Measurements from ENCODE around the gene BTNL3.

Gene BTNL3

DNA sequence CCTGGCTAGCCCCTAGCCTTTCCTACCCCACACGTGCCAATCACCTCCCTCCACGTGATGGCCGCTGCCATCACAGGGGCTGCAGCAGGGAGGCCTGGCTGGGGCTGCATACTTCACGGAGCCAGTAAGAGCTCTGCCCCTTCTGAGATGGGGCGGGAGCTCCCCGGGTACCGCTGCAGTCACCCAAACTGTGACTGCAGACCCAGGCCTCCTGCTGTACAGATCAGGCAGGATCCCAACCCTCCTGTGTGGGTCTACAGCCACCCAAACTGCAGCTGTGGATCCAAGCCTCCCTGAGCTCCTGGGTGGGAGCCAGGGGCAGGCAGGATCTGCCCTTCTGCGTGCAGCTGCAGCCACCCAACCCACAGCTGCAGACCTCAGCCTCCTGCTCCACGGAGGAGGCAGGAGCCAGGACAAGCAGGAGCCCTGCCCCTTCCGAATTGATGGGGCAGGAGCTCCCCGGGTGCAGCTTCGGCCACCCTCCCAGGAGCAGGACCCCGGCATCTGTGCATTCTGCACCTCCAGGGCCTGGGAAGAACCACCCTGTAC is 48.2 kb downstream of the BTNL3 start:
- no peak overlapping the region for H3K4me2 ChIP-seq (ENCODE audit: low read length)
- no peaks in the 10 kb centered on the region for H3K79me2 ChIP-seq (ENCODE audit: control insufficient read depth, low read length)
- H3K36me3 ChIP-seq (ENCODE audit: control insufficient read depth, low read length): no peaks in the 10 kb centered on the region
- H3K4me3 ChIP-seq (ENCODE audit: low read length): no peak overlapping the region
- no peaks in the 10 kb centered on the region for H3K4me1 ChIP-seq (ENCODE audit: control insufficient read depth, low read length)
- peaks cover 3% of the 10 kb centered on the region; the same call in 1 of the 2 replicates for H3K27me3 ChIP-seq (ENCODE audit: control insufficient read depth, low read length)
- peaks cover 3% of the 10 kb centered on the region; the same call in 1 of the 2 replicates for H3K9me3 ChIP-seq (ENCODE audit: control insufficient read depth, insufficient read depth, low read length)
- H4K20me1 ChIP-seq (ENCODE audit: control insufficient read depth, insufficient read depth, low read depth, low read length): no peaks in the 10 kb centered on the region
- H3F3A ChIP-seq (ENCODE audit: control insufficient read depth, insufficient read depth): peaks cover 3% of the 10 kb centered on the region; the same call in 1 of the 2 replicates
- TF ChIP-seq, protein P1, sequence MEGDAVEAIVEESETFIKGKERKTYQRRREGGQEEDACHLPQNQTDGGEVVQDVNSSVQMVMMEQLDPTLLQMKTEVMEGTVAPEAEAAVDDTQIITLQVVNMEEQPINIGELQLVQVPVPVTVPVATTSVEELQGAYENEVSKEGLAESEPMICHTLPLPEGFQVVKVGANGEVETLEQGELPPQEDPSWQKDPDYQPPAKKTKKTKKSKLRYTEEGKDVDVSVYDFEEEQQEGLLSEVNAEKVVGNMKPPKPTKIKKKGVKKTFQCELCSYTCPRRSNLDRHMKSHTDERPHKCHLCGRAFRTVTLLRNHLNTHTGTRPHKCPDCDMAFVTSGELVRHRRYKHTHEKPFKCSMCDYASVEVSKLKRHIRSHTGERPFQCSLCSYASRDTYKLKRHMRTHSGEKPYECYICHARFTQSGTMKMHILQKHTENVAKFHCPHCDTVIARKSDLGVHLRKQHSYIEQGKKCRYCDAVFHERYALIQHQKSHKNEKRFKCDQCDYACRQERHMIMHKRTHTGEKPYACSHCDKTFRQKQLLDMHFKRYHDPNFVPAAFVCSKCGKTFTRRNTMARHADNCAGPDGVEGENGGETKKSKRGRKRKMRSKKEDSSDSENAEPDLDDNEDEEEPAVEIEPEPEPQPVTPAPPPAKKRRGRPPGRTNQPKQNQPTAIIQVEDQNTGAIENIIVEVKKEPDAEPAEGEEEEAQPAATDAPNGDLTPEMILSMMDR (IDR thresholded peaks at IDR 0.05; ENCODE audit: low read depth, low read length, poor library complexity, severe bottlenecking): no peak
- no peak for TF ChIP-seq EZH2phosphoT487 (IDR thresholded peaks at IDR 0.05; ENCODE audit: borderline replicate concordance, low read length)
- H3K27ac ChIP-seq (ENCODE audit: low read depth, low read length): no peak overlapping the region
- no peaks in the 10 kb centered on the region for H3K9me2 ChIP-seq (replicated peaks; ENCODE audit: control insufficient read depth, low read length)

DNA sequence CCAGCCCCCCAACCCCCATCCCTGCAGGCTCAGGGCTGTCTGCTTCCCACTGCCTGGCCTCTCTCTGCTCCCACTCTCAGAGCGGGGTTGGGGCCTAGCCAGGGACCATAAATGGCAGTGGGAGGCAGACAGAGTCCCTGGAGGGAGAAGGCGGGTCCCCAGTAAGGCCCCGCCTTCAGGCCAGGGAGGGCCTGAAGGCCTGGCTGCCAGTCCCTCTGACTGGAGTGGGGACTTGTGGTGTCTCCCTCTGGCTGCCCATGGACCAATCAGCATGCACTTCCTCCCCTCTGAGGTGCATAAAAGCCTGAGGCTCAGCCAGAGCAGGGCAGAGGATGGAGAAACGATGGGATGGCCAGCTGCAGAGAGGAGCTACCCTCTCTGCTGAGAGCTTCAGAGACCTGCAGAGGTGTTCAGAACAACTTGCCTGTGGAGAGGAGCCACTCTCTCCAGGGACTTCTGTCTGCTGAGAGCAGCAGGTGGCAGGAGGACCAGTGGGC is 48.8 kb downstream of the BTNL3 start:
- H3K27me3 ChIP-seq (ENCODE audit: control insufficient read depth, low read length): peaks cover 6% of the 10 kb centered on the region; the same call in 1 of the 2 replicates
- no peaks in the 10 kb centered on the region for H3K9me2 ChIP-seq (replicated peaks; ENCODE audit: control insufficient read depth, low read length)
- no peak overlapping the region for H3K4me3 ChIP-seq (ENCODE audit: low read length)
- TF ChIP-seq EZH2phosphoT487 (IDR thresholded peaks at IDR 0.05; ENCODE audit: borderline replicate concordance, low read length): no peak
- H3K36me3 ChIP-seq (ENCODE audit: control insufficient read depth, low read length): no peaks in the 10 kb centered on the region
- H3K9me3 ChIP-seq (ENCODE audit: control insufficient read depth, insufficient read depth, low read length): peaks cover 3% of the 10 kb centered on the region; the same call in 1 of the 2 replicates
- H3F3A ChIP-seq (ENCODE audit: control insufficient read depth, insufficient read depth): peaks cover 3% of the 10 kb centered on the region; the same call in 1 of the 2 replicates
- no peaks in the 10 kb centered on the region for H3K4me1 ChIP-seq (ENCODE audit: control insufficient read depth, low read length)
- H4K20me1 ChIP-seq (ENCODE audit: control insufficient read depth, insufficient read depth, low read depth, low read length): no peaks in the 10 kb centered on the region
- no peak overlapping the region for H3K27ac ChIP-seq (ENCODE audit: low read depth, low read length)
- no peak overlapping the region for H3K4me2 ChIP-seq (ENCODE audit: low read length)
- H3K79me2 ChIP-seq (ENCODE audit: control insufficient read depth, low read length): no peaks in the 10 kb centered on the region

DNA sequence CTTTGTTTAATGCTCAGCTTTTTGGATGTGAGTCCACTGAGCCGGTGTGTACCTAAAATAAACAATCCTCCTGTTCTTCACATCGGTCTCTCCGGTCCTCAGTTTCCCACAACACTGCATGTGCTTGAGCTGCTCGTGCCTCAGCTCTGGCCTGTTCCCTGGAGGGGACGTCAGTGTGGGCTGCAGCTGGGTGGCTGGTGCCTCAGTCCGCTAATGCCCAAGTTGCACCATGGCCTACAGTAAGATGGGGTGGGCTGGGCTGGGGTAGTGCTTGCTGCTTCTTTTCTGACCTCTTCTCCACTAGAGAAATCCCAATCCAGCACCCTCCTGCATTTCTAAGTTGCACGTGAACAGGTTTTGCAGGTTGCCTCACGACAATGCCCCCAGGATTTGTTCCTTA is 50.8 kb downstream of the BTNL3 start:
- TF ChIP-seq EZH2phosphoT487 (IDR thresholded peaks at IDR 0.05; ENCODE audit: borderline replicate concordance, low read length): no peak
- TF ChIP-seq, protein P1 (IDR thresholded peaks at IDR 0.05; ENCODE audit: low read depth, low read length, poor library complexity, severe bottlenecking): no peak
- Histone ChIP-seq H4K20me1 (ENCODE audit: control insufficient read depth, insufficient read depth, low read depth, low read length) (no peaks in the 10 kb centered on the region), H3F3A (ENCODE audit: control insufficient read depth, insufficient read depth) (peaks cover 8% of the 10 kb centered on the region; the same call in 1 of the 2 replicates), H3K4me1 (ENCODE audit: control insufficient read depth, low read length) (peaks cover 9% of the 10 kb centered on the region), H3K4me3 (ENCODE audit: low read length) (no peak overlapping the region), H3K79me2 (ENCODE audit: control insufficient read depth, low read length) (no peaks in the 10 kb centered on the region), H3K4me2 (ENCODE audit: low read length) (no peak overlapping the region), H3K27me3 (ENCODE audit: control insufficient read depth, low read length) (peaks cover 6% of the 10 kb centered on the region; the same call in 1 of the 2 replicates), H3K9me2 (replicated peaks; ENCODE audit: control insufficient read depth, low read length) (no peaks in the 10 kb centered on the region), H3K9me3 (ENCODE audit: control insufficient read depth, insufficient read depth, low read length) (peaks cover 3% of the 10 kb centered on the region; the same call in 1 of the 2 replicates), H3K36me3 (ENCODE audit: control insufficient read depth, low read length) (no peaks in the 10 kb centered on the region), H3K27ac (ENCODE audit: low read depth, low read length) (no peak overlapping the region)

DNA sequence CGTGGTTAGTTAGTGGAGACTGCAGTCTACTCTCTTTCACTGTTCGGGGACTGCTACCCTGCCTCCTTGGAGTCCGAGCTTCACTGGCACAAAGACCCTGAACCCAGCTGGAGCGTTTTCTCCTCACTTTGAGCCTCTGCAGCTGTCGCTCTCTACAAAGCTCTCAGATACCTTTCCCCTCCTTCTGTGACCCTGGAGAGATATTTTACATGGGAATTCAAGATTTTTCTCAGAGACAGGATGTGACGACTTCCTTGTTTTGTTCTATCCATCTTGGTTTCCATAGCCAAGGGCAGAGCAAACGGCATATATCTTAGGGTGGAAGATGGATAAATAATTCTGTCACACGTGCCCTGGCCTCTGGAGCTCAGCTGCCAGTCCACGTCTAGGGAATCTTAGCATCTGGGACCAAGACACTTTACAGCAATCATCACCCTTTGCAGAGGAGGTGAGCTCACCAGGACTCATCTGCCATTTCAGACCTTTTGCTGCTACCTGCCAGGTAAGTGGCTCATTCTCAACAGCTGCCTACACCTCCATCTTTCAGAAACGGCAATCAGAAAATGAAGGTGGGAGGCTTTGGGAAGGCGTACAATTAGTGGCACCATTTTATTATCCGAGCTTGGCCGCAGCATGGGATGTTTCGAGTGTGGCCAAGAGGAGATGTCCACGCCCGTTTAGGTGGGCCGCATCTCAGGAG is 51.4 kb downstream of the BTNL3 start, which contains the start of gene BTNL9:
TSS of gene BTNL9 (plus strand) at position 336 of the 700 bp plus-strand sequence. CDS start 5,224 bp downstream, outside the sequence.
- H3K27ac ChIP-seq (ENCODE audit: low read depth, low read length): no peak within 1 kb of the TSS

More for the DNA sequence above, 51.4 kb downstream of the BTNL3 start, which contains the start of gene BTNL9:
- Histone ChIP-seq H4K20me1 (ENCODE audit: control insufficient read depth, insufficient read depth, low read depth, low read length) (no peaks in the 10 kb centered on the region), H3K4me1 (ENCODE audit: control insufficient read depth, low read length) (peaks cover 15% of the 10 kb centered on the region), H3K79me2 (ENCODE audit: control insufficient read depth, low read length) (no peaks in the 10 kb centered on the region), H3K4me3 (ENCODE audit: low read length) (no peak within 1 kb of the TSS), H3K27me3 (ENCODE audit: control insufficient read depth, low read length) (peaks cover 6% of the 10 kb centered on the region; the same call in 1 of the 2 replicates), H3F3A (ENCODE audit: control insufficient read depth, insufficient read depth) (peaks cover 8% of the 10 kb centered on the region; the same call in 1 of the 2 replicates), H3K4me2 (ENCODE audit: low read length) (no peak within 1 kb of the TSS), H3K36me3 (ENCODE audit: control insufficient read depth, low read length) (no peaks in the 10 kb centered on the region), H3K9me2 (replicated peaks; ENCODE audit: control insufficient read depth, low read length) (no peaks in the 10 kb centered on the region), H3K9me3 (ENCODE audit: control insufficient read depth, insufficient read depth, low read length) (peaks cover 3% of the 10 kb centered on the region; the same call in 1 of the 2 replicates)
- TF ChIP-seq, protein P1 (IDR thresholded peaks at IDR 0.05; ENCODE audit: low read depth, low read length, poor library complexity, severe bottlenecking): no peak
- TF ChIP-seq EZH2phosphoT487 (IDR thresholded peaks at IDR 0.05; ENCODE audit: borderline replicate concordance, low read length): no peak

Measured in DOHH2 (cell line).